Measurements from ENCODE around the gene RDH5. TPM values are rescaled to one million over a fixed set of nuclear protein-coding genes. Genes with fewer than 3 reads are reported as not detected.

Gene RDH5
- polyA plus RNA-seq, 1 donor from 2014 or later = 3.4 TPM

GRCh38 chr12:55703901-55704761, 16.1 kb upstream of the RDH5 start:
- Histone ChIP-seq H3K9me3 (ENCODE audit: low read length) (no peaks in the 10 kb centered on the region), H3K9ac (ENCODE audit: low read length) (no peak overlapping the region), H3K27ac (ENCODE audit: low read length) (no peak overlapping the region), H3K4me3 (ENCODE audit: low read length) (no peak overlapping the region), H3K79me2 (replicated peaks; ENCODE audit: insufficient read depth, low read length) (no peaks in the 10 kb centered on the region), H4K20me1 (ENCODE audit: insufficient read depth) (no peaks in the 10 kb centered on the region), H3K9me2 (ENCODE audit: insufficient read depth, low read length) (no peaks in the 10 kb centered on the region), H3K36me3 (ENCODE audit: insufficient read depth, low read length) (no peaks in the 10 kb centered on the region), H3K4me2 (ENCODE audit: low read length) (no peak overlapping the region), H2AFZ (ENCODE audit: low read depth, low read length) (no peak overlapping the region), H3K27me3 (ENCODE audit: insufficient read depth, low read depth, low read length) (peaks cover 4% of the 10 kb centered on the region), H3F3A (ENCODE audit: insufficient read depth, low read length, poor library complexity, severe bottlenecking) (no peaks in the 10 kb centered on the region)
- TF ChIP-seq TAF1 (IDR thresholded peaks at IDR 0.05; ENCODE audit: low read depth) = no peak
- no peak for TF ChIP-seq EZH2 (IDR thresholded peaks at IDR 0.05; ENCODE audit: borderline replicate concordance, insufficient read depth, low read length, poor library complexity, severe bottlenecking)
- no peak for TF ChIP-seq MXI1 (conservative IDR thresholded peaks at IDR 0.05; ENCODE audit: poor library complexity, severe bottlenecking)
- no peak for TF ChIP-seq EP300 (conservative IDR thresholded peaks at IDR 0.05; ENCODE audit: poor library complexity, severe bottlenecking)
- TF ChIP-seq RAD21 (conservative IDR thresholded peaks at IDR 0.05) = no peak
- TF ChIP-seq POLR2AphosphoS5 (IDR thresholded peaks at IDR 0.05) = no peak
- TF ChIP-seq SMC3 (conservative IDR thresholded peaks at IDR 0.05; ENCODE audit: poor library complexity) = no peak

- no peaks in the 10 kb centered on the region for H3K9me3 ChIP-seq (ENCODE audit: low read length)
- no peak overlapping the region for H2AFZ ChIP-seq (ENCODE audit: low read depth, low read length)
- H3K9ac ChIP-seq (ENCODE audit: low read length) = no peak overlapping the region
- H3K4me2 ChIP-seq (ENCODE audit: low read length) = no peak overlapping the region
- H4K20me1 ChIP-seq (ENCODE audit: insufficient read depth) = no peaks in the 10 kb centered on the region
- no peak overlapping the region for H3K27ac ChIP-seq (ENCODE audit: low read length)
- H3K79me2 ChIP-seq (replicated peaks; ENCODE audit: insufficient read depth, low read length) = no peaks in the 10 kb centered on the region
- no peaks in the 10 kb centered on the region for H3F3A ChIP-seq (ENCODE audit: insufficient read depth, low read length, poor library complexity, severe bottlenecking)
- H3K4me3 ChIP-seq (ENCODE audit: low read length) = no peak overlapping the region
- H3K27me3 ChIP-seq (ENCODE audit: insufficient read depth, low read depth, low read length) = peaks cover 10% of the 10 kb centered on the region
- TF ChIP-seq EP300 (conservative IDR thresholded peaks at IDR 0.05; ENCODE audit: poor library complexity, severe bottlenecking) (no peak), EZH2 (IDR thresholded peaks at IDR 0.05; ENCODE audit: borderline replicate concordance, insufficient read depth, low read length, poor library complexity, severe bottlenecking) (no peak), POLR2AphosphoS5 (IDR thresholded peaks at IDR 0.05) (no peak), MXI1 (conservative IDR thresholded peaks at IDR 0.05; ENCODE audit: poor library complexity, severe bottlenecking) (no peak), RAD21 (conservative IDR thresholded peaks at IDR 0.05) (no peak), REST (IDR thresholded peaks at IDR 0.05; ENCODE audit: borderline replicate concordance) (no peak), SMC3 (conservative IDR thresholded peaks at IDR 0.05; ENCODE audit: poor library complexity) (no peak), TAF1 (IDR thresholded peaks at IDR 0.05; ENCODE audit: low read depth) (no peak), CTCF (IDR thresholded peaks at IDR 0.05; ENCODE audit: poor library complexity, severe bottlenecking) (no peak)
- H3K9me2 ChIP-seq (ENCODE audit: insufficient read depth, low read length) = no peaks in the 10 kb centered on the region
- H3K36me3 ChIP-seq (ENCODE audit: insufficient read depth, low read length) = no peaks in the 10 kb centered on the region
These were observed 15.1 kb upstream of the RDH5 start for GRCh38 chr12:55704824-55705718.

All from neural cell (in vitro differentiated cells).